ENCODE results near the gene PLAAT5.
"Not testable (repeated sequence)": the region's sequence is repeated elsewhere in the genome, so short reads cannot be mapped to it uniquely, and the experiment has no call there.

The PLAAT5 gene

GRCh38 chr11:63478896-63479295, 12.1 kb downstream of the PLAAT5 start:
- DNase-seq (ENCODE audit: low read depth), result peak; percentile 10

- no peak for DNase-seq (ENCODE audit: low read depth)
Measured at GRCh38 chr11:63476618-63477017, 14.3 kb downstream of the PLAAT5 start.

GRCh38 chr11:63472372-63472771, 18.6 kb downstream of the PLAAT5 start:
- no peak for DNase-seq (ENCODE audit: low read depth)

GRCh38 chr11:63470311-63470710, 20.7 kb downstream of the PLAAT5 start:
- no peak for DNase-seq (ENCODE audit: low read depth)

GRCh38 chr11:63462137-63462536, 28.8 kb downstream of the PLAAT5 start:
- no peak for DNase-seq (ENCODE audit: low read depth)

GRCh38 chr11:63459586-63459985, 31.4 kb downstream of the PLAAT5 start:
- no peak for DNase-seq (ENCODE audit: low read depth)

- DNase-seq (ENCODE audit: low read depth), result no peak
Measured at GRCh38 chr11:63448646-63449045, 42.3 kb downstream of the PLAAT5 start.

GRCh38 chr11:63445720-63446119, 45.2 kb downstream of the PLAAT5 start:
- DNase-seq (ENCODE audit: low read depth), result no peak

- DNase-seq (ENCODE audit: low read depth), result no peak
Measured at GRCh38 chr11:63445118-63445517, 45.8 kb downstream of the PLAAT5 start.

GRCh38 chr11:63444160-63444559, 46.8 kb downstream of the PLAAT5 start:
- DNase-seq (ENCODE audit: low read depth), result no peak

- no peak for DNase-seq (ENCODE audit: low read depth)
Measured at GRCh38 chr11:63443714-63444113, 47.3 kb downstream of the PLAAT5 start.

GRCh38 chr11:63435831-63436230, 55.1 kb downstream of the PLAAT5 start:
- not testable (repeated sequence) for DNase-seq (ENCODE audit: low read depth)

GRCh38 chr11:63435351-63435750, 55.6 kb downstream of the PLAAT5 start:
- not testable (repeated sequence) for DNase-seq (ENCODE audit: low read depth)

- DNase-seq (ENCODE audit: low read depth), result not testable (repeated sequence)
Measured at GRCh38 chr11:63430731-63431130, 60.2 kb downstream of the PLAAT5 start.

- no peak for DNase-seq (ENCODE audit: low read depth)
Measured at GRCh38 chr11:63427971-63428508, 62.9 kb downstream of the PLAAT5 start.

GRCh38 chr11:63417174-63417852, 73.7 kb downstream of the PLAAT5 start:
- no peak for DNase-seq (ENCODE audit: low read depth)

All from activated T-helper 1 cell treated with Interleukin-2 at 50 U/mL for 16 hours (primary cell).